GM23338 (cell line): Measurements from ENCODE around the gene ZNRF1. TPM values are rescaled to one million over a fixed set of nuclear protein-coding genes. Genes with fewer than 3 reads are reported as not detected.

Experiments
- ATAC-seq: fragments of 200-7000 bp; cut with Tn5 transposase; 3 replicates; pipeline ENCODE4 v1.9.1; 2020
- DNase-seq: peaks from one replicate; pipeline ENCODE4 v3.0.0-alpha.2; 2015; ENCODE audit warnings: low spot score
- H2AFZ ChIP-seq: fragments of 200-600 bp; sonication (generic); 2 replicates; pipeline ENCODE4 v1.8.0; 2016; ENCODE audit warnings: antibody characterized with exemption, mild to moderate bottlenecking, moderate library complexity
- H3F3A ChIP-seq: fragments of 200-600 bp; sonication (generic); replicated peaks from 2 replicates; pipeline ENCODE4 v1.8.0; 2017; ENCODE audit warnings: antibody characterized with exemption, mixed run types, low read depth
- H3K27ac ChIP-seq: fragments of 200-600 bp; sonication (generic); 2 replicates; pipeline ENCODE4 v1.6.1; 2016; ENCODE audit warnings: low read depth
- H3K27me3 ChIP-seq: fragments of 200-600 bp; sonication (generic); 2 replicates; pipeline ENCODE4 v1.8.0; 2016; ENCODE audit warnings: mild to moderate bottlenecking, mixed run types, moderate library complexity; ENCODE audit not compliant: insufficient read depth
- H3K36me3 ChIP-seq: fragments of 200-600 bp; sonication (generic); 2 replicates; pipeline ENCODE4 v1.8.0; 2016; ENCODE audit warnings: mild to moderate bottlenecking; ENCODE audit not compliant: insufficient read depth
- H3K4me1 ChIP-seq: fragments of 200-600 bp; sonication (generic); 2 replicates; pipeline ENCODE4 v1.8.0; 2016; ENCODE audit warnings: mild to moderate bottlenecking, moderate library complexity; ENCODE audit not compliant: insufficient read depth
- H3K4me2 ChIP-seq: fragments of 200-600 bp; sonication (generic); 2 replicates; pipeline ENCODE4 v1.7.1; 2017; ENCODE audit warnings: mixed run types
- H3K4me3 ChIP-seq: fragments of 200-600 bp; sonication (generic); 2 replicates; pipeline ENCODE4 v1.6.1; 2016; ENCODE audit warnings: mixed run types
- H3K79me2 ChIP-seq: fragments of 200-600 bp; sonication (generic); replicated peaks from 2 replicates; pipeline ENCODE4 v1.8.0; 2017; ENCODE audit warnings: mild to moderate bottlenecking; ENCODE audit not compliant: insufficient read depth
- H3K9me2 ChIP-seq: fragments of 200-600 bp; sonication (generic); 2 replicates; pipeline ENCODE4 v1.8.0; 2017; ENCODE audit not compliant: insufficient read depth
- H4K20me1 ChIP-seq: fragments of 200-600 bp; sonication (generic); replicated peaks from 2 replicates; pipeline ENCODE4 v1.8.0; 2017; ENCODE audit warnings: mild to moderate bottlenecking; ENCODE audit not compliant: insufficient read depth
- H3K27ac Mint-ChIP-seq: 2 replicates; pipeline ENCODE4 v1.8.0; 2020; ENCODE audit warnings: inconsistent platforms, mild to moderate bottlenecking, moderate library complexity, mixed read lengths
- H3K27me3 Mint-ChIP-seq: 3 replicates; pipeline ENCODE4 v1.8.0; 2022; ENCODE audit warnings: low read depth, mild to moderate bottlenecking, moderate library complexity, mixed read lengths, inconsistent platforms; ENCODE audit not compliant: insufficient read depth, poor library complexity
- H3K36me3 Mint-ChIP-seq: 3 replicates; pipeline ENCODE4 v1.8.0; 2021; ENCODE audit warnings: low read depth, mild to moderate bottlenecking, inconsistent platforms, moderate library complexity, mixed read lengths
- H3K4me1 Mint-ChIP-seq: 3 replicates; pipeline ENCODE4 v1.8.0; 2020; ENCODE audit warnings: mild to moderate bottlenecking, inconsistent platforms, mixed read lengths
- H3K4me3 Mint-ChIP-seq: 3 replicates; pipeline ENCODE4 v1.8.0; 2021; ENCODE audit warnings: moderate library complexity, mild to moderate bottlenecking, inconsistent platforms, mixed read lengths
- H3K9me3 Mint-ChIP-seq: 3 replicates; pipeline ENCODE4 v1.8.0; 2020; ENCODE audit warnings: moderate library complexity, mild to moderate bottlenecking, inconsistent platforms, mixed read lengths
- CREB1 ChIP-seq: fragments of 250-450 bp; sonication (Bioruptor Pico); IDR thresholded peaks from 2 replicates; pipeline ENCODE4 v1.5.0; 2020; ENCODE audit warnings: low read depth, mild to moderate bottlenecking, moderate library complexity
- EZH2 ChIP-seq: fragments of 200-600 bp; sonication (generic); IDR thresholded peaks from one replicate; pipeline ENCODE4 v1.8.0; 2017; ENCODE audit warnings: antibody characterized with exemption, mild to moderate bottlenecking, low read depth; ENCODE audit not compliant: unreplicated experiment
- EZH2phosphoT487 ChIP-seq: fragments of 200-600 bp; sonication (generic); IDR thresholded peaks from one replicate; pipeline ENCODE4 v1.8.1; 2018; ENCODE audit warnings: antibody characterized with exemption; ENCODE audit not compliant: unreplicated experiment
- POLR2AphosphoS5 ChIP-seq: IDR thresholded peaks from 2 replicates; pipeline ENCODE4 v1.6.1; 2016; ENCODE audit warnings: antibody characterized with exemption, low read depth
- STAT1 ChIP-seq: IDR thresholded peaks from one replicate; pipeline ENCODE4 v1.6.1; 2016; ENCODE audit warnings: antibody characterized with exemption; ENCODE audit not compliant: unreplicated experiment
- ZNF331 ChIP-seq: fragments of 250-450 bp; sonication (Bioruptor Pico); IDR thresholded peaks from 2 replicates; pipeline ENCODE4 v1.5.0; 2020; ENCODE audit warnings: low read depth, mild to moderate bottlenecking, moderate library complexity
- polyA plus RNA-seq: library from polyadenylated mRNA; unstranded; fragments of >200 nt; fragmentation: Nextera tagmentation; extraction: Ambion mirVana; gene quantifications from 2 replicates; pipeline ENCODE4 v1.2.1, GENCODE V29; 2016
- total RNA-seq: library from RNA; depleted of rRNA; stranded (reverse); fragments of >200 nt; shearing (Covaris generic); gene quantifications from 2 replicates; pipeline ENCODE4 v1.2.3, GENCODE V29; 2014
- TF ChIP-seq, protein P1 (sequence below): IDR thresholded peaks from one replicate; pipeline ENCODE4 v1.6.1; 2018; ENCODE audit warnings: antibody characterized with exemption; ENCODE audit not compliant: unreplicated experiment
- TF ChIP-seq, protein P2 (sequence below): IDR thresholded peaks from 2 replicates; pipeline ENCODE4 v1.6.1; 2016; ENCODE audit warnings: antibody characterized with exemption
- TF ChIP-seq, protein P3 (sequence below), 2 experiments: fragments of 200-600 bp in 1 of 2; sonication (generic) in 1 of 2; conservative IDR thresholded peaks; 2 replicates each; pipeline versions ENCODE4 v1.5.1 to v1.6.1; 2016 to 2017; ENCODE audit warnings: antibody characterized with exemption in 2 of 2, low read depth in 2 of 2, mild to moderate bottlenecking in 2 of 2, moderate library complexity in 1 of 2

The ZNRF1 gene
- total and polyA plus RNA-seq, 2 experiments from 2014 or later, result 22.4 to 42.1 TPM

DNA sequence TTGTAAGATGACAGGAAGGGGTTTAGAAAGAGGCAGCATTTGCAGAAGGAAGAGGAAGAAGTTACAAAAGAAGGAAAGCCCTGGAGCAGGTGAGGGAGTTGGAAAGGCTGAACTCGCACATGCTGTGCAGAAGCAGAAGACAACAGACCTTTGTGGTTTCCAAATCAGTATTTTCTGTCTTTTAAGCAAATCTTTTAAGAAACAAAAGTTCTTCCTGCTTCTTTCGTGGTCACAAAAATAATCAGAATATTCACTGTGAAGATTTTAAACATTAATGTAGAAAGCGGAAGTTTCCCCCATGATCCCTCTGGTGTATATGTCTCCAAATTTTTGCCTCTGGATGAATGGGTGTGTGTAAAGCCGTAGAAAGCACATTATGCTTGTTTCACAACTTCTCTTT, 25.8 kb downstream of the ZNRF1 start (continued):
- TF ChIP-seq, protein P1, sequence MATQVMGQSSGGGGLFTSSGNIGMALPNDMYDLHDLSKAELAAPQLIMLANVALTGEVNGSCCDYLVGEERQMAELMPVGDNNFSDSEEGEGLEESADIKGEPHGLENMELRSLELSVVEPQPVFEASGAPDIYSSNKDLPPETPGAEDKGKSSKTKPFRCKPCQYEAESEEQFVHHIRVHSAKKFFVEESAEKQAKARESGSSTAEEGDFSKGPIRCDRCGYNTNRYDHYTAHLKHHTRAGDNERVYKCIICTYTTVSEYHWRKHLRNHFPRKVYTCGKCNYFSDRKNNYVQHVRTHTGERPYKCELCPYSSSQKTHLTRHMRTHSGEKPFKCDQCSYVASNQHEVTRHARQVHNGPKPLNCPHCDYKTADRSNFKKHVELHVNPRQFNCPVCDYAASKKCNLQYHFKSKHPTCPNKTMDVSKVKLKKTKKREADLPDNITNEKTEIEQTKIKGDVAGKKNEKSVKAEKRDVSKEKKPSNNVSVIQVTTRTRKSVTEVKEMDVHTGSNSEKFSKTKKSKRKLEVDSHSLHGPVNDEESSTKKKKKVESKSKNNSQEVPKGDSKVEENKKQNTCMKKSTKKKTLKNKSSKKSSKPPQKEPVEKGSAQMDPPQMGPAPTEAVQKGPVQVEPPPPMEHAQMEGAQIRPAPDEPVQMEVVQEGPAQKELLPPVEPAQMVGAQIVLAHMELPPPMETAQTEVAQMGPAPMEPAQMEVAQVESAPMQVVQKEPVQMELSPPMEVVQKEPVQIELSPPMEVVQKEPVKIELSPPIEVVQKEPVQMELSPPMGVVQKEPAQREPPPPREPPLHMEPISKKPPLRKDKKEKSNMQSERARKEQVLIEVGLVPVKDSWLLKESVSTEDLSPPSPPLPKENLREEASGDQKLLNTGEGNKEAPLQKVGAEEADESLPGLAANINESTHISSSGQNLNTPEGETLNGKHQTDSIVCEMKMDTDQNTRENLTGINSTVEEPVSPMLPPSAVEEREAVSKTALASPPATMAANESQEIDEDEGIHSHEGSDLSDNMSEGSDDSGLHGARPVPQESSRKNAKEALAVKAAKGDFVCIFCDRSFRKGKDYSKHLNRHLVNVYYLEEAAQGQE, result no peak

DNA sequence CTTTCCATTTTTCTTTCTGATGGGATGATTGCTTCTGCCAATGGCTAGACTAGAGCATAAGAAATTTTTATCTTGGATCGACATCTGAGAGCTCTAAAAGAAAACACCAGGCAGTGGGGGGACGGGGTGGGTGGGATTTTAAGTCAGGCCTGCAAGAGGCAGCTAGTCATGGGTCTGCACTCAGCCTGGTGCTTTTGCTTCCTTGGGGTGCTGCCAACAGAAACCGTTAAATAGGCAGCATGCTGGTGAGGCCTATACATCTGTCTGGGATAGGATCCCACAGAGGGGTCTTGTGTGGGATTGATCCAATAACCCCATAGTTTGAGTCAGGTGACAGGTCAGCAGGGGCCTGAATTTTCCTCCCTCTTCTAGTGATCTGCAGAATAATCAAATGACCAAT, 26.9 kb downstream of the ZNRF1 start:
- Histone ChIP-seq H3K27ac (no peak overlapping the region), H3K27me3 (no peaks in the 10 kb centered on the region), H3K4me2 (no peak overlapping the region)
- TF ChIP-seq EZH2 (no peak), POLR2AphosphoS5 (no peak), STAT1 (no peak), CREB1 (CRISPR knock-in tag) (no peak), EZH2phosphoT487 (no peak), ZNF331 (CRISPR knock-in tag) (no peak)
- TF ChIP-seq, protein P2, sequence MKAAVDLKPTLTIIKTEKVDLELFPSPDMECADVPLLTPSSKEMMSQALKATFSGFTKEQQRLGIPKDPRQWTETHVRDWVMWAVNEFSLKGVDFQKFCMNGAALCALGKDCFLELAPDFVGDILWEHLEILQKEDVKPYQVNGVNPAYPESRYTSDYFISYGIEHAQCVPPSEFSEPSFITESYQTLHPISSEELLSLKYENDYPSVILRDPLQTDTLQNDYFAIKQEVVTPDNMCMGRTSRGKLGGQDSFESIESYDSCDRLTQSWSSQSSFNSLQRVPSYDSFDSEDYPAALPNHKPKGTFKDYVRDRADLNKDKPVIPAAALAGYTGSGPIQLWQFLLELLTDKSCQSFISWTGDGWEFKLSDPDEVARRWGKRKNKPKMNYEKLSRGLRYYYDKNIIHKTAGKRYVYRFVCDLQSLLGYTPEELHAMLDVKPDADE, result no peak
- TF ChIP-seq, protein P3, sequence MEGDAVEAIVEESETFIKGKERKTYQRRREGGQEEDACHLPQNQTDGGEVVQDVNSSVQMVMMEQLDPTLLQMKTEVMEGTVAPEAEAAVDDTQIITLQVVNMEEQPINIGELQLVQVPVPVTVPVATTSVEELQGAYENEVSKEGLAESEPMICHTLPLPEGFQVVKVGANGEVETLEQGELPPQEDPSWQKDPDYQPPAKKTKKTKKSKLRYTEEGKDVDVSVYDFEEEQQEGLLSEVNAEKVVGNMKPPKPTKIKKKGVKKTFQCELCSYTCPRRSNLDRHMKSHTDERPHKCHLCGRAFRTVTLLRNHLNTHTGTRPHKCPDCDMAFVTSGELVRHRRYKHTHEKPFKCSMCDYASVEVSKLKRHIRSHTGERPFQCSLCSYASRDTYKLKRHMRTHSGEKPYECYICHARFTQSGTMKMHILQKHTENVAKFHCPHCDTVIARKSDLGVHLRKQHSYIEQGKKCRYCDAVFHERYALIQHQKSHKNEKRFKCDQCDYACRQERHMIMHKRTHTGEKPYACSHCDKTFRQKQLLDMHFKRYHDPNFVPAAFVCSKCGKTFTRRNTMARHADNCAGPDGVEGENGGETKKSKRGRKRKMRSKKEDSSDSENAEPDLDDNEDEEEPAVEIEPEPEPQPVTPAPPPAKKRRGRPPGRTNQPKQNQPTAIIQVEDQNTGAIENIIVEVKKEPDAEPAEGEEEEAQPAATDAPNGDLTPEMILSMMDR (conservative IDR thresholded peaks at IDR 0.05; ENCODE audit: low read depth in 2 of 2), result no peak
- TF ChIP-seq, protein P1, result no peak

More for the DNA sequence above, 26.9 kb downstream of the ZNRF1 start:
- DNase-seq (no peak), ATAC-seq (no peak)
- Histone ChIP-seq H3K36me3 (no peaks in the 10 kb centered on the region), H4K20me1 (peaks cover 16% of the 10 kb centered on the region; the same call in 1 of the 2 replicates), H3K4me3 (no peak overlapping the region), H2AFZ (no peak overlapping the region), H3K4me1 (no peaks in the 10 kb centered on the region; the same call in 1 of the 2 replicates), H3K9me2 (no peaks in the 10 kb centered on the region), H3F3A (no peaks in the 10 kb centered on the region), H3K79me2 (peaks cover 97% of the 10 kb centered on the region)
- H3K27me3 Mint-ChIP-seq, result peaks cover 2% of the 10 kb centered on the region
- H3K4me3 Mint-ChIP-seq, result no peak overlapping the region
- H3K9me3 Mint-ChIP-seq, result peaks cover 16% of the 10 kb centered on the region
- no peak overlapping the region for H3K27ac Mint-ChIP-seq
- H3K36me3 Mint-ChIP-seq, result peaks cover 22% of the 10 kb centered on the region
- H3K4me1 Mint-ChIP-seq, result peaks cover 12% of the 10 kb centered on the region; the same call in 1 of the 3 replicates
